Cardiac muscle cell (in vitro differentiated cells and primary cell): ENCODE results near the gene SH3TC1. TPM values are rescaled to one million over a fixed set of nuclear protein-coding genes. Genes with fewer than 3 reads are reported as not detected.

Source experiments
- DNase-seq, 2 donors: peaks; one replicate each; pipeline versions ENCODE4 v3.0.0 to v3.0.0-alpha.2; 2010 to 2017; ENCODE audit warnings: low read depth in 1 of 2, low spot score in 1 of 2
- H3K27ac ChIP-seq: fragments of 200-600 bp; sonication (generic); 2 replicates; pipeline ENCODE4 v1.5.1; 2016
- H3K27me3 ChIP-seq: fragments of 200-600 bp; sonication (generic); 2 replicates; pipeline ENCODE4 v1.6.0; 2016; ENCODE audit warnings: control low read depth
- H3K36me3 ChIP-seq: fragments of 200-600 bp; sonication (generic); 2 replicates; pipeline ENCODE4 v1.5.1; 2016; ENCODE audit warnings: control low read depth
- H3K4me1 ChIP-seq: fragments of 200-600 bp; sonication (generic); 2 replicates; pipeline ENCODE4 v1.8.1; 2017; ENCODE audit warnings: low read depth, mild to moderate bottlenecking, mixed run types
- H3K4me3 ChIP-seq: fragments of 200-600 bp; sonication (generic); 2 replicates; pipeline ENCODE4 v1.5.1; 2016; ENCODE audit warnings: mild to moderate bottlenecking
- H3K9me3 ChIP-seq: fragments of 200-600 bp; sonication (generic); 2 replicates; pipeline ENCODE4 v1.5.1; 2017; ENCODE audit warnings: low read depth, mild to moderate bottlenecking, control low read depth
- CTCF ChIP-seq: IDR thresholded peaks from 2 replicates; pipeline ENCODE4 v1.5.1; 2012; ENCODE audit warnings: low read depth, mild to moderate bottlenecking, low read length
- polyA plus RNA-seq: library from polyadenylated mRNA; unstranded; fragments of >200 nt; fragmentation: Nextera tagmentation; extraction: Ambion mirVana; gene quantifications from 2 replicates; pipeline ENCODE4 v1.2.1, GENCODE V29; 2016
- total RNA-seq: library from RNA; depleted of rRNA; stranded (reverse); fragments of >200 nt; gene quantifications from 2 replicates; pipeline ENCODE4 v1.2.3, GENCODE V29; 2016

SH3TC1 gene
- total and polyA plus RNA-seq, 2 experiments from 2014 or later: 0.57 to 3.8 TPM

- Histone ChIP-seq H3K27me3 (no peaks in the 10 kb centered on the region), H3K9me3 (no peaks in the 10 kb centered on the region), H3K4me3 (no peak overlapping the region), H3K27ac (no peak overlapping the region), H3K4me1 (no peaks in the 10 kb centered on the region), H3K36me3 (no peaks in the 10 kb centered on the region)
- no peak for DNase-seq
- TF ChIP-seq CTCF: no peak
Observed at GRCh38 chr4:8211251-8211650, 12.2 kb downstream of the SH3TC1 start.

- no peak for TF ChIP-seq CTCF
- Histone ChIP-seq H3K9me3 (no peaks in the 10 kb centered on the region), H3K36me3 (no peaks in the 10 kb centered on the region), H3K27me3 (no peaks in the 10 kb centered on the region), H3K27ac (no peak overlapping the region), H3K4me3 (no peak overlapping the region), H3K4me1 (no peaks in the 10 kb centered on the region)
- DNase-seq: no peak
Observed at GRCh38 chr4:8211737-8212581, 12.9 kb downstream of the SH3TC1 start.

- DNase-seq: no peak
- H3K4me3 ChIP-seq: no peak overlapping the region
- H3K36me3 ChIP-seq: no peaks in the 10 kb centered on the region
- no peaks in the 10 kb centered on the region for H3K4me1 ChIP-seq
- no peak for TF ChIP-seq CTCF
- H3K27ac ChIP-seq: no peak overlapping the region
- H3K9me3 ChIP-seq: no peaks in the 10 kb centered on the region
- H3K27me3 ChIP-seq: no peaks in the 10 kb centered on the region
Observed at GRCh38 chr4:8212622-8213021, 13.5 kb downstream of the SH3TC1 start.

GRCh38 chr4:8213121-8213520, 14.0 kb downstream of the SH3TC1 start:
- no peak for TF ChIP-seq CTCF
- no peaks in the 10 kb centered on the region for H3K27me3 ChIP-seq
- no peak overlapping the region for H3K27ac ChIP-seq
- no peak for DNase-seq
- no peaks in the 10 kb centered on the region for H3K36me3 ChIP-seq
- H3K4me1 ChIP-seq: no peaks in the 10 kb centered on the region
- H3K9me3 ChIP-seq: no peaks in the 10 kb centered on the region
- H3K4me3 ChIP-seq: no peak overlapping the region

- Histone ChIP-seq H3K4me3 (no peak overlapping the region), H3K27ac (no peak overlapping the region), H3K9me3 (no peaks in the 10 kb centered on the region), H3K36me3 (no peaks in the 10 kb centered on the region), H3K4me1 (no peaks in the 10 kb centered on the region), H3K27me3 (no peaks in the 10 kb centered on the region)
- no peak for TF ChIP-seq CTCF
- no peak for DNase-seq
Observed at GRCh38 chr4:8214136-8214535, 15.0 kb downstream of the SH3TC1 start.
